BLaER1 (cell line): ENCODE measurements around the gene ARHGAP42.

Source experiments
- H3K27ac ChIP-seq: shearing (Covaris generic); formaldehyde crosslinking; 2 replicates; pipeline ENCODE4 v1.8.1; 2022
- H3K27me3 ChIP-seq: shearing (Covaris generic); formaldehyde crosslinking; 2 replicates; pipeline ENCODE4 v1.8.1; 2022
- H3K36me3 ChIP-seq: shearing (Covaris generic); formaldehyde crosslinking; 2 replicates; pipeline ENCODE4 v1.8.1; 2022
- H3K4me1 ChIP-seq: shearing (Covaris generic); formaldehyde crosslinking; 2 replicates; pipeline ENCODE4 v1.8.1; 2022
- H3K4me2 ChIP-seq: shearing (Covaris generic); formaldehyde crosslinking; 2 replicates; pipeline ENCODE4 v1.8.1; 2022
- H3K4me3 ChIP-seq: shearing (Covaris generic); formaldehyde crosslinking; 2 replicates; pipeline ENCODE4 v1.8.1; 2022
- H3K9ac ChIP-seq: shearing (Covaris generic); formaldehyde crosslinking; 2 replicates; pipeline ENCODE4 v1.8.1; 2022
- H3K9me3 ChIP-seq: shearing (Covaris generic); formaldehyde crosslinking; 2 replicates; pipeline ENCODE4 v1.8.1; 2022
- H4K20me1 ChIP-seq: shearing (Covaris generic); formaldehyde crosslinking; 2 replicates; pipeline ENCODE4 v1.8.1; 2022
- Cebpa-rat ChIP-seq: shearing (Covaris generic); IDR thresholded peaks from 2 replicates; pipeline ENCODE4 v1.8.1; 2022

ARHGAP42 gene

GRCh38 chr11:100923555-100923954, 236.5 kb downstream of the ARHGAP42 start:
- no peak for TF ChIP-seq Cebpa-rat
- Histone ChIP-seq H3K27ac (no peak overlapping the region), H4K20me1 (no peaks in the 10 kb centered on the region), H3K36me3 (no peaks in the 10 kb centered on the region), H3K9me3 (no peaks in the 10 kb centered on the region), H3K4me1 (no peaks in the 10 kb centered on the region), H3K4me2 (no peak overlapping the region), H3K27me3 (no peaks in the 10 kb centered on the region), H3K9ac (no peak overlapping the region), H3K4me3 (no peak overlapping the region)

GRCh38 chr11:100925935-100926334, 238.8 kb downstream of the ARHGAP42 start:
- TF ChIP-seq Cebpa-rat = no peak
- Histone ChIP-seq H3K9me3 (no peaks in the 10 kb centered on the region), H3K9ac (no peak overlapping the region), H3K36me3 (no peaks in the 10 kb centered on the region), H3K27me3 (no peaks in the 10 kb centered on the region), H3K4me1 (no peaks in the 10 kb centered on the region), H3K27ac (no peak overlapping the region), H3K4me2 (no peak overlapping the region), H4K20me1 (no peaks in the 10 kb centered on the region), H3K4me3 (no peak overlapping the region)

GRCh38 chr11:100927579-100927978, 240.5 kb downstream of the ARHGAP42 start:
- H4K20me1 ChIP-seq = no peaks in the 10 kb centered on the region
- H3K4me3 ChIP-seq = no peak overlapping the region
- H3K4me2 ChIP-seq = no peak overlapping the region
- no peaks in the 10 kb centered on the region for H3K27me3 ChIP-seq
- H3K36me3 ChIP-seq = no peaks in the 10 kb centered on the region
- no peak overlapping the region for H3K27ac ChIP-seq
- TF ChIP-seq Cebpa-rat = no peak
- no peak overlapping the region for H3K9ac ChIP-seq
- no peaks in the 10 kb centered on the region for H3K9me3 ChIP-seq
- no peaks in the 10 kb centered on the region for H3K4me1 ChIP-seq

GRCh38 chr11:100928426-100928825, 241.3 kb downstream of the ARHGAP42 start:
- H3K4me3 ChIP-seq = no peak overlapping the region
- H3K36me3 ChIP-seq = no peaks in the 10 kb centered on the region
- no peaks in the 10 kb centered on the region for H4K20me1 ChIP-seq
- H3K27me3 ChIP-seq = no peaks in the 10 kb centered on the region
- no peak for TF ChIP-seq Cebpa-rat
- no peak overlapping the region for H3K27ac ChIP-seq
- no peak overlapping the region for H3K4me2 ChIP-seq
- H3K9me3 ChIP-seq = no peaks in the 10 kb centered on the region
- H3K9ac ChIP-seq = no peak overlapping the region
- H3K4me1 ChIP-seq = no peaks in the 10 kb centered on the region

- H3K9me3 ChIP-seq = no peaks in the 10 kb centered on the region
- H3K27me3 ChIP-seq = no peaks in the 10 kb centered on the region
- no peak for TF ChIP-seq Cebpa-rat
- no peaks in the 10 kb centered on the region for H3K36me3 ChIP-seq
- H3K27ac ChIP-seq = no peak overlapping the region
- no peak overlapping the region for H3K4me2 ChIP-seq
- no peak overlapping the region for H3K4me3 ChIP-seq
- H3K4me1 ChIP-seq = no peaks in the 10 kb centered on the region
- H3K9ac ChIP-seq = no peak overlapping the region
- no peaks in the 10 kb centered on the region for H4K20me1 ChIP-seq
Measured at GRCh38 chr11:100929377-100929776, 242.3 kb downstream of the ARHGAP42 start.

GRCh38 chr11:100930185-100930778, 243.2 kb downstream of the ARHGAP42 start:
- Histone ChIP-seq H3K36me3 (no peaks in the 10 kb centered on the region), H3K9ac (no peak overlapping the region), H3K4me3 (no peak overlapping the region), H3K9me3 (no peaks in the 10 kb centered on the region), H3K27ac (no peak overlapping the region), H3K4me1 (no peaks in the 10 kb centered on the region), H4K20me1 (no peaks in the 10 kb centered on the region), H3K27me3 (no peaks in the 10 kb centered on the region), H3K4me2 (no peak overlapping the region)
- TF ChIP-seq Cebpa-rat = no peak

GRCh38 chr11:100932474-100933100, 245.5 kb downstream of the ARHGAP42 start:
- no peak overlapping the region for H3K4me3 ChIP-seq
- no peaks in the 10 kb centered on the region for H3K27me3 ChIP-seq
- TF ChIP-seq Cebpa-rat = no peak
- H3K27ac ChIP-seq = no peak overlapping the region
- no peaks in the 10 kb centered on the region for H3K9me3 ChIP-seq
- H3K4me2 ChIP-seq = no peak overlapping the region
- H3K36me3 ChIP-seq = peaks cover 10% of the 10 kb centered on the region
- H4K20me1 ChIP-seq = no peaks in the 10 kb centered on the region
- H3K9ac ChIP-seq = no peak overlapping the region
- no peaks in the 10 kb centered on the region for H3K4me1 ChIP-seq

GRCh38 chr11:100936781-100937180, 249.7 kb downstream of the ARHGAP42 start:
- Histone ChIP-seq H3K4me1 (no peaks in the 10 kb centered on the region), H3K36me3 (peaks cover 17% of the 10 kb centered on the region), H3K27ac (no peak overlapping the region), H3K9me3 (no peaks in the 10 kb centered on the region), H4K20me1 (no peaks in the 10 kb centered on the region), H3K9ac (no peak overlapping the region), H3K4me2 (no peak overlapping the region), H3K27me3 (no peaks in the 10 kb centered on the region), H3K4me3 (no peak overlapping the region)
- no peak for TF ChIP-seq Cebpa-rat

GRCh38 chr11:100939571-100939970, 252.5 kb downstream of the ARHGAP42 start:
- Histone ChIP-seq H4K20me1 (no peaks in the 10 kb centered on the region), H3K27me3 (no peaks in the 10 kb centered on the region), H3K36me3 (peaks cover 17% of the 10 kb centered on the region), H3K9me3 (no peaks in the 10 kb centered on the region), H3K4me1 (no peaks in the 10 kb centered on the region), H3K27ac (no peak overlapping the region), H3K9ac (no peak overlapping the region), H3K4me3 (no peak overlapping the region), H3K4me2 (no peak overlapping the region)
- no peak for TF ChIP-seq Cebpa-rat

- H3K36me3 ChIP-seq = peaks cover 17% of the 10 kb centered on the region
- no peak for TF ChIP-seq Cebpa-rat
- no peak overlapping the region for H3K27ac ChIP-seq
- no peaks in the 10 kb centered on the region for H4K20me1 ChIP-seq
- H3K4me2 ChIP-seq = no peak overlapping the region
- H3K4me1 ChIP-seq = no peaks in the 10 kb centered on the region
- no peak overlapping the region for H3K4me3 ChIP-seq
- H3K9ac ChIP-seq = no peak overlapping the region
- no peaks in the 10 kb centered on the region for H3K27me3 ChIP-seq
- H3K9me3 ChIP-seq = no peaks in the 10 kb centered on the region
Measured at GRCh38 chr11:100940111-100940510, 253.0 kb downstream of the ARHGAP42 start.
